Activated naive CD8-positive, alpha-beta T cell treated with anti-CD3 and anti-CD28 coated beads, Interleukin-2, amount 50 U/mL, for 24 hours (primary cell): ENCODE measurements around the gene NTNG2.

Experiments
- ATAC-seq: fragments of 150-1000 bp; cut with Tn5 transposase; one replicate; pipeline ENCODE4 v1.10.0; 2021
- DNase-seq: peaks from one replicate; pipeline ENCODE4 v3.0.0; 2021
- H3K27ac Mint-ChIP-seq: one replicate; pipeline ENCODE4 v1.8.0; 2021; ENCODE audit warnings: mild to moderate bottlenecking, mixed read lengths
- H3K27me3 Mint-ChIP-seq: one replicate; pipeline ENCODE4 v1.8.0; 2021; ENCODE audit warnings: mixed read lengths
- H3K36me3 Mint-ChIP-seq: one replicate; pipeline ENCODE4 v1.8.0; 2021; ENCODE audit warnings: low read depth, mixed read lengths
- H3K4me1 Mint-ChIP-seq: one replicate; pipeline ENCODE4 v1.8.0; 2021; ENCODE audit warnings: mixed read lengths
- H3K4me3 Mint-ChIP-seq: one replicate; pipeline ENCODE4 v1.8.0; 2021; ENCODE audit warnings: mild to moderate bottlenecking, moderate library complexity, mixed read lengths
- H3K9me3 Mint-ChIP-seq: one replicate; pipeline ENCODE4 v1.8.0; 2021; ENCODE audit warnings: mixed read lengths

The NTNG2 gene

GRCh38 chr9:132218208-132218607 lies 56.4 kb downstream of the NTNG2 start:
- Mint-ChIP-seq H3K27ac (no peak overlapping the region), H3K27me3 (no peaks in the 10 kb centered on the region), H3K36me3 (no peaks in the 10 kb centered on the region), H3K4me3 (no peak overlapping the region), H3K4me1 (no peaks in the 10 kb centered on the region), H3K9me3 (no peaks in the 10 kb centered on the region)
- ATAC-seq = no peak
- no peak for DNase-seq

- no peak for DNase-seq
- no peaks in the 10 kb centered on the region for H3K27me3 Mint-ChIP-seq
- ATAC-seq = no peak
- no peak overlapping the region for H3K27ac Mint-ChIP-seq
- no peaks in the 10 kb centered on the region for H3K9me3 Mint-ChIP-seq
- H3K4me1 Mint-ChIP-seq = no peaks in the 10 kb centered on the region
- no peaks in the 10 kb centered on the region for H3K36me3 Mint-ChIP-seq
- no peak overlapping the region for H3K4me3 Mint-ChIP-seq
These were observed 60.1 kb downstream of the NTNG2 start for GRCh38 chr9:132221941-132222340.

- no peak for DNase-seq
- peaks cover 2% of the 10 kb centered on the region for H3K4me1 Mint-ChIP-seq
- no peaks in the 10 kb centered on the region for H3K36me3 Mint-ChIP-seq
- no peaks in the 10 kb centered on the region for H3K9me3 Mint-ChIP-seq
- no peak for ATAC-seq
- H3K27me3 Mint-ChIP-seq = peaks cover 2% of the 10 kb centered on the region
- no peak overlapping the region for H3K4me3 Mint-ChIP-seq
- H3K27ac Mint-ChIP-seq = no peak overlapping the region
These were observed 62.8 kb downstream of the NTNG2 start for GRCh38 chr9:132224645-132225044.

GRCh38 chr9:132226571-132227430 lies 64.9 kb downstream of the NTNG2 start:
- Mint-ChIP-seq H3K4me1 (peaks cover 2% of the 10 kb centered on the region), H3K4me3 (no peak overlapping the region), H3K27me3 (peaks cover 2% of the 10 kb centered on the region), H3K9me3 (no peaks in the 10 kb centered on the region), H3K27ac (no peak overlapping the region), H3K36me3 (no peaks in the 10 kb centered on the region)
- DNase-seq (no peak), ATAC-seq (no peak)

- no peaks in the 10 kb centered on the region for H3K36me3 Mint-ChIP-seq
- H3K27ac Mint-ChIP-seq = no peak overlapping the region
- DNase-seq (no peak), ATAC-seq (no peak)
- H3K27me3 Mint-ChIP-seq = peaks cover 2% of the 10 kb centered on the region
- H3K4me3 Mint-ChIP-seq = no peak overlapping the region
- H3K4me1 Mint-ChIP-seq = peaks cover 2% of the 10 kb centered on the region
- no peaks in the 10 kb centered on the region for H3K9me3 Mint-ChIP-seq
These were observed 66.2 kb downstream of the NTNG2 start for GRCh38 chr9:132228062-132228461.

GRCh38 chr9:132230605-132231004 lies 68.7 kb downstream of the NTNG2 start:
- DNase-seq (no peak), ATAC-seq (no peak)
- no peak overlapping the region for H3K4me3 Mint-ChIP-seq
- H3K36me3 Mint-ChIP-seq = no peaks in the 10 kb centered on the region
- no peaks in the 10 kb centered on the region for H3K9me3 Mint-ChIP-seq
- H3K27me3 Mint-ChIP-seq = peaks cover 2% of the 10 kb centered on the region
- H3K27ac Mint-ChIP-seq = no peak overlapping the region
- peaks cover 2% of the 10 kb centered on the region for H3K4me1 Mint-ChIP-seq

- DNase-seq (no peak), ATAC-seq (no peak)
- Mint-ChIP-seq H3K36me3 (no peaks in the 10 kb centered on the region), H3K9me3 (no peaks in the 10 kb centered on the region), H3K4me3 (no peak overlapping the region), H3K27me3 (peaks cover 2% of the 10 kb centered on the region), H3K4me1 (peaks cover 2% of the 10 kb centered on the region), H3K27ac (no peak overlapping the region)
These were observed 69.3 kb downstream of the NTNG2 start for GRCh38 chr9:132231019-132231701.

- H3K9me3 Mint-ChIP-seq = no peaks in the 10 kb centered on the region
- no peaks in the 10 kb centered on the region for H3K36me3 Mint-ChIP-seq
- DNase-seq (no peak), ATAC-seq (no peak)
- peaks cover 2% of the 10 kb centered on the region for H3K4me1 Mint-ChIP-seq
- H3K27me3 Mint-ChIP-seq = peaks cover 2% of the 10 kb centered on the region
- no peak overlapping the region for H3K4me3 Mint-ChIP-seq
- no peak overlapping the region for H3K27ac Mint-ChIP-seq
These were observed 70.7 kb downstream of the NTNG2 start for GRCh38 chr9:132232522-132232921.

GRCh38 chr9:132233138-132233537 lies 71.3 kb downstream of the NTNG2 start:
- H3K9me3 Mint-ChIP-seq = no peaks in the 10 kb centered on the region
- no peak overlapping the region for H3K4me3 Mint-ChIP-seq
- ATAC-seq (no peak), DNase-seq (no peak)
- H3K4me1 Mint-ChIP-seq = peaks cover 2% of the 10 kb centered on the region
- peaks cover 2% of the 10 kb centered on the region for H3K27me3 Mint-ChIP-seq
- H3K27ac Mint-ChIP-seq = no peak overlapping the region
- H3K36me3 Mint-ChIP-seq = no peaks in the 10 kb centered on the region

- DNase-seq (no peak), ATAC-seq (no peak)
- no peak overlapping the region for H3K27ac Mint-ChIP-seq
- no peaks in the 10 kb centered on the region for H3K4me1 Mint-ChIP-seq
- H3K9me3 Mint-ChIP-seq = no peaks in the 10 kb centered on the region
- no peaks in the 10 kb centered on the region for H3K27me3 Mint-ChIP-seq
- no peak overlapping the region for H3K4me3 Mint-ChIP-seq
- no peaks in the 10 kb centered on the region for H3K36me3 Mint-ChIP-seq
These were observed 72.7 kb downstream of the NTNG2 start for GRCh38 chr9:132234535-132234934.

- H3K27me3 Mint-ChIP-seq = no peaks in the 10 kb centered on the region
- DNase-seq (no peak), ATAC-seq (no peak)
These were observed 73.3 kb downstream of the NTNG2 start for GRCh38 chr9:132235125-132235524.

GRCh38 chr9:132235894-132236661 lies 74.2 kb downstream of the NTNG2 start:
- H3K27me3 Mint-ChIP-seq = no peaks in the 10 kb centered on the region
- H3K27ac Mint-ChIP-seq = no peak overlapping the region
- H3K9me3 Mint-ChIP-seq = no peaks in the 10 kb centered on the region
- H3K4me1 Mint-ChIP-seq = peaks cover 1% of the 10 kb centered on the region
- no peaks in the 10 kb centered on the region for H3K36me3 Mint-ChIP-seq
- ATAC-seq = peak; percentile 33
- H3K4me3 Mint-ChIP-seq = no peak overlapping the region
- peak; percentile 87 for DNase-seq

More at GRCh38 chr9:132235125-132235524, 73.3 kb downstream of the NTNG2 start:
- H3K4me3 Mint-ChIP-seq = no peak overlapping the region
- H3K9me3 Mint-ChIP-seq = no peaks in the 10 kb centered on the region
- H3K27ac Mint-ChIP-seq = no peak overlapping the region
- no peaks in the 10 kb centered on the region for H3K36me3 Mint-ChIP-seq
- no peaks in the 10 kb centered on the region for H3K4me1 Mint-ChIP-seq

GRCh38 chr9:132236662-132237311 lies 74.9 kb downstream of the NTNG2 start:
- Mint-ChIP-seq H3K36me3 (no peaks in the 10 kb centered on the region), H3K4me1 (peaks cover 4% of the 10 kb centered on the region), H3K9me3 (no peaks in the 10 kb centered on the region), H3K27ac (no peak overlapping the region), H3K27me3 (no peaks in the 10 kb centered on the region), H3K4me3 (no peak overlapping the region)
- ATAC-seq = no peak
- no peak for DNase-seq

- Mint-ChIP-seq H3K4me3 (no peak overlapping the region), H3K27ac (no peak overlapping the region), H3K4me1 (peaks cover 8% of the 10 kb centered on the region), H3K36me3 (no peaks in the 10 kb centered on the region), H3K27me3 (peaks cover 3% of the 10 kb centered on the region), H3K9me3 (no peaks in the 10 kb centered on the region)
- DNase-seq (no peak), ATAC-seq (no peak)
These were observed 75.6 kb downstream of the NTNG2 start for GRCh38 chr9:132237481-132237880.
